HG03342 (cell line): ENCODE results near the gene MAPKAP1.
"Not testable (repeated sequence)": the region's sequence is repeated elsewhere in the genome, so short reads cannot be mapped to it uniquely, and the experiment has no call there.

Source experiments
- ATAC-seq: cut with Tn5 transposase; IDR thresholded peaks from one replicate; pipeline ENCODE4 v1.9.1; 2021; ENCODE audit warnings: mild to moderate bottlenecking, moderate library complexity; ENCODE audit not compliant: unreplicated experiment

MAPKAP1 gene

GRCh38 chr9:125611121-125611765 lies 95.8 kb downstream of the MAPKAP1 start:
- ATAC-seq = no peak

- no peak for ATAC-seq
These were observed 97.3 kb downstream of the MAPKAP1 start for GRCh38 chr9:125609744-125610143.

GRCh38 chr9:125608489-125609224 lies 98.4 kb downstream of the MAPKAP1 start:
- no peak for ATAC-seq

GRCh38 chr9:125604196-125604595 lies 102.8 kb downstream of the MAPKAP1 start:
- ATAC-seq = no peak

- no peak for ATAC-seq
These were observed 103.5 kb downstream of the MAPKAP1 start for GRCh38 chr9:125603478-125604021.

GRCh38 chr9:125601961-125602360 lies 105.0 kb downstream of the MAPKAP1 start:
- no peak for ATAC-seq

GRCh38 chr9:125600194-125600593 lies 106.8 kb downstream of the MAPKAP1 start:
- no peak for ATAC-seq

GRCh38 chr9:125594223-125594610 lies 112.8 kb downstream of the MAPKAP1 start:
- no peak for ATAC-seq

GRCh38 chr9:125593581-125594222 lies 113.3 kb downstream of the MAPKAP1 start:
- no peak for ATAC-seq

- no peak for ATAC-seq
These were observed 115.1 kb downstream of the MAPKAP1 start for GRCh38 chr9:125591888-125592287.

- ATAC-seq = no peak
These were observed 115.8 kb downstream of the MAPKAP1 start for GRCh38 chr9:125591245-125591644.

- no peak for ATAC-seq
These were observed 117.7 kb downstream of the MAPKAP1 start for GRCh38 chr9:125589287-125589686.

GRCh38 chr9:125587819-125588460 lies 119.1 kb downstream of the MAPKAP1 start:
- no peak for ATAC-seq

GRCh38 chr9:125586172-125586511 lies 120.9 kb downstream of the MAPKAP1 start:
- no peak for ATAC-seq

GRCh38 chr9:125585503-125586171 lies 121.4 kb downstream of the MAPKAP1 start:
- ATAC-seq = no peak

- ATAC-seq = no peak
These were observed 126.2 kb downstream of the MAPKAP1 start for GRCh38 chr9:125580701-125581286.

- no peak for ATAC-seq
These were observed 127.7 kb downstream of the MAPKAP1 start for GRCh38 chr9:125579030-125579932.

- ATAC-seq = no peak
These were observed 132.7 kb downstream of the MAPKAP1 start for GRCh38 chr9:125574126-125574877.

GRCh38 chr9:125572461-125572860 lies 134.5 kb downstream of the MAPKAP1 start:
- not testable (repeated sequence) for ATAC-seq
